ENCODE results near the gene KERA.

KERA gene

GRCh38 chr12:91072931-91073330 is 15.1 kb upstream of the KERA start:
- DNase-seq, result no peak

- DNase-seq, result no peak
These were observed 13.1 kb upstream of the KERA start for GRCh38 chr12:91070936-91071335.

GRCh38 chr12:91065396-91065795 is 7.6 kb upstream of the KERA start:
- no peak for DNase-seq

- DNase-seq, result no peak
These were observed 6.8 kb upstream of the KERA start for GRCh38 chr12:91064640-91065039.

GRCh38 chr12:91061091-91061490 is 3.3 kb upstream of the KERA start:
- DNase-seq, result no peak

- DNase-seq, result no peak
These were observed 1.4 kb upstream of the KERA start for GRCh38 chr12:91059211-91059610.

GRCh38 chr12:91058786-91059185 is 962 bp upstream of the KERA start:
- no peak for DNase-seq

GRCh38 chr12:91056488-91056887 is 1.3 kb downstream of the KERA start:
- no peak for DNase-seq

GRCh38 chr12:91055976-91056375 is 1.8 kb downstream of the KERA start:
- no peak for DNase-seq

GRCh38 chr12:91053951-91054715 is 3.7 kb downstream of the KERA start:
- no peak for DNase-seq

GRCh38 chr12:91052026-91052425 is 5.8 kb downstream of the KERA start:
- no peak for DNase-seq

- DNase-seq, result no peak
These were observed 13.2 kb downstream of the KERA start for GRCh38 chr12:91044586-91044985.

GRCh38 chr12:91043408-91043807 is 14.4 kb downstream of the KERA start:
- no peak for DNase-seq

- no peak for DNase-seq
These were observed 17.6 kb downstream of the KERA start for GRCh38 chr12:91040096-91040755.

GRCh38 chr12:91037276-91037675 is 20.5 kb downstream of the KERA start:
- no peak for DNase-seq

GRCh38 chr12:91033251-91033650 is 24.6 kb downstream of the KERA start:
- DNase-seq, result no peak

- no peak for DNase-seq
These were observed 34.4 kb downstream of the KERA start for GRCh38 chr12:91023326-91024004.

GRCh38 chr12:91021076-91021475 is 36.7 kb downstream of the KERA start:
- DNase-seq, result no peak

GRCh38 chr12:91019455-91019854 is 38.4 kb downstream of the KERA start:
- DNase-seq, result no peak

- DNase-seq, result no peak
These were observed 40.1 kb downstream of the KERA start for GRCh38 chr12:91017511-91018263.

GRCh38 chr12:91017043-91017442 is 40.8 kb downstream of the KERA start:
- no peak for DNase-seq

GRCh38 chr12:91009319-91009950 is 48.4 kb downstream of the KERA start:
- DNase-seq, result no peak

Data from activated T-cell treated with anti-CD3 and anti-CD28 coated beads, Interleukin-2, amount 50 U/mL, for 1 hour (primary cell).